D721Med (cell line): Measurements from ENCODE around the gene ZNF718.
"Not testable (repeated sequence)": the region's sequence is repeated elsewhere in the genome, so short reads cannot be mapped to it uniquely, and the experiment has no call there.

ENCODE experiments used
- DNase-seq: peaks from one replicate; pipeline ENCODE4 v3.0.0; 2011; ENCODE audit warnings: low spot score; ENCODE audit not compliant: insufficient read length
- FAIRE-seq: peaks from 2 replicates; lab custom pipeline; 2011; peaks lifted over from hg19 to GRCh38; lab: Jason Lieb, UNC
- TF ChIP-seq, protein P1 (sequence below): IDR thresholded peaks from 2 replicates; pipeline ENCODE4 v1.5.1; 2012; ENCODE audit warnings: mild to moderate bottlenecking, control low read depth; ENCODE audit not compliant: insufficient read depth; ENCODE audit errors: missing control alignments

The ZNF718 gene

GRCh38 chr4:112771-113170, 11.5 kb upstream of the ZNF718 start:
- DNase-seq (no peak), FAIRE-seq (no peak)
- TF ChIP-seq, protein P1, sequence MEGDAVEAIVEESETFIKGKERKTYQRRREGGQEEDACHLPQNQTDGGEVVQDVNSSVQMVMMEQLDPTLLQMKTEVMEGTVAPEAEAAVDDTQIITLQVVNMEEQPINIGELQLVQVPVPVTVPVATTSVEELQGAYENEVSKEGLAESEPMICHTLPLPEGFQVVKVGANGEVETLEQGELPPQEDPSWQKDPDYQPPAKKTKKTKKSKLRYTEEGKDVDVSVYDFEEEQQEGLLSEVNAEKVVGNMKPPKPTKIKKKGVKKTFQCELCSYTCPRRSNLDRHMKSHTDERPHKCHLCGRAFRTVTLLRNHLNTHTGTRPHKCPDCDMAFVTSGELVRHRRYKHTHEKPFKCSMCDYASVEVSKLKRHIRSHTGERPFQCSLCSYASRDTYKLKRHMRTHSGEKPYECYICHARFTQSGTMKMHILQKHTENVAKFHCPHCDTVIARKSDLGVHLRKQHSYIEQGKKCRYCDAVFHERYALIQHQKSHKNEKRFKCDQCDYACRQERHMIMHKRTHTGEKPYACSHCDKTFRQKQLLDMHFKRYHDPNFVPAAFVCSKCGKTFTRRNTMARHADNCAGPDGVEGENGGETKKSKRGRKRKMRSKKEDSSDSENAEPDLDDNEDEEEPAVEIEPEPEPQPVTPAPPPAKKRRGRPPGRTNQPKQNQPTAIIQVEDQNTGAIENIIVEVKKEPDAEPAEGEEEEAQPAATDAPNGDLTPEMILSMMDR, result no peak

- TF ChIP-seq, protein P1, result no peak
- no peak for FAIRE-seq
- DNase-seq, result no peak
Measured at GRCh38 chr4:113732-114131, 10.6 kb upstream of the ZNF718 start.

GRCh38 chr4:114149-114548, 10.2 kb upstream of the ZNF718 start:
- DNase-seq, result no peak
- no peak for FAIRE-seq
- TF ChIP-seq, protein P1, result no peak

DNA sequence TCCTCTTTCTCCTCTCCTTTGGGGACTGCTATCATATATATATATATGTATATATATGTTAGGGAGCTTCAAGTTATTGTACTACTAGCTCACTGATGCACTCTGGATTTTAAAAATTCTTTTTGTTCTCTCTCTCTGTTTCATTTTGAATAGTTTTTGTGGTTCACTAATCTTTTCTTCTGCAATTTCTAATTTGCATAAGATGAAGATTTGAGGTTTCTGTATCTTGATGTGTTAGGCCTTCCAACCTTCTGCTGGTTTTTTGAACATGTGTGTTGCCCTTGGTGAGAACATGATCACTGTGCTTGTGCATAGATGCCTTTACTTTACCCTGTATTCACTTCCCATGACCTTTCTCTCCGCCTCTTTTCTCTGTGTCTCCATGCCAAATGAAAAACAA, 7.8 kb upstream of the ZNF718 start:
- DNase-seq, result no peak
- FAIRE-seq, result no peak
- TF ChIP-seq, protein P1, result no peak

DNA sequence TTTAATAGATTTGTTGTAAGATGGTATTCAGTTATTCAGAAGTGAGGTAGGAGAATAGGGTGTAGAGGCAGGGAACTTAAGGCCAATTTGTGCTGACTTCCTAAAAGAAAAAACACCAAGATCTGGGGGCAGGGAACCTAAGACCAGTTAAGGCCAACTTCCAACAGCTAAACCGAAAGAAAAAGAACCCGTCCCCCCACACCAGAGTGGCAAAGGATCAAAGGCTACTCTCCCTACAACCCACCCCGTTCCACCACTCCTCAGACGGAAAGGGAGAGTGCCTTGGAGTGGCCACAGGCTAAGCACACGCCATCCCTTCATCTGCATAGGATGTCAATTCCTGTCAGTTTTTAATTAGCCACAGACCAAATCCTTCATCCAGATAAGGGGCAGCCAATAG, 3.7 kb upstream of the ZNF718 start:
- DNase-seq, result no peak
- TF ChIP-seq, protein P1, result no peak
- no peak for FAIRE-seq

DNA sequence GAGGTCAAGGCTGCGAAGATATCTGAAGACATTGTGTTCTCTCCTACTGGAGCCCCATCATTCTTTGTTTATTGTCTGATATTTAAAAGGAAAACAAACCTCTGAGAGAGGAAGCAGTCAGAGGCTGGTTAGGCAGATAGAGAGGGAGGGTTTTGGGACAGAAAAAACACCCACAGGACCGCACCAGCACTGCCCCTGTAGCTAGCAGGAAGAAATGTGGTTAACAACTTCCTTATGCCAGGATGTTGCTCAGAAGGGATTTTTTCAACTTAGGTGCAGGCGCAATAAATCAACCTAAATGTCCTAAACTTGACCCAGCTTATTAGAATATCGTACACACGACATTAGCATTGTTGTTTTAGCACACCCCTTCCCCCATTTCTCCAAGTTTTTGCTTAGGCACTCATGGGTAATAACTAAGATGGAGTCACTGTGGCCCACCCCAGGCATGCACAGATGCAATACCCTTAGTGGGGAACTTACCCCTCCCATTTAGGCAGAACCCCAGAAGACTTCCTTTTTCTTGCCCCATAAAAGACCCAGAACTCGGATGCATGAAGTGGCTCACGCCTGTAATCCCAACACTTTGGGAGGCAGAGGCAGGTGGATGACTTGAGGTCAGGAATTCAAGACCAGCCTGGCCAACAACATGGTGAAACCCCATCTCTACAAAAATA, 2.8 kb upstream of the ZNF718 start:
- TF ChIP-seq, protein P1, result no peak
- no peak for FAIRE-seq
- DNase-seq, result no peak

GRCh38 chr4:123922-124274, 403 bp upstream of the ZNF718 start:
- not testable (repeated sequence) for DNase-seq, FAIRE-seq
